ENCODE data around the gene SLAMF7. TPM values are rescaled to one million over a fixed set of nuclear protein-coding genes. Genes with fewer than 3 reads are reported as not detected.

SLAMF7 gene
- total RNA-seq, 1 experiment from 2014 or later: not detected

DNA sequence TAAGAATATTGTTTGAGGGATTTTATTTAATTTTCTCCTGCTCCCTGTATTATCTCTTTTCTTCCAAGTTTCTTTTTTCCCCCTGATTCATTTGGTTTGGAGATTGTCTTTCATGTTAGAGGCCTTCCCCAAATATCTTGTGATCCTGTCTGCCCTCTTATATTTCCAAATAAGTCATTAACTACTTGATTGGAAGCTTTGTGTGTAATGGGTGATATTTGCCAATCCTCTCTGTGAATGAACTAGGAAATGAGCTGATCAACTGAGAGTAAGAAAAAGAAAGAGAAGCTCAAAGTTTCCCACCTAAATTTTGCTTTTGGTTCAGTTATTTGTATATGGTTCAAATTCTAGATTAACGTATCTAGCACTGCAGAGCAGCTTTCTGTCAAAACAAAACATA lies 33.3 kb downstream of the SLAMF7 start:
- Mint-ChIP-seq H3K4me3 (ENCODE audit: unreplicated experiment) (no peak overlapping the region), H3K27ac (ENCODE audit: unreplicated experiment) (no peak overlapping the region), H3K4me1 (ENCODE audit: low read depth, unreplicated experiment) (no peaks in the 10 kb centered on the region), H3K36me3 (ENCODE audit: insufficient read depth, unreplicated experiment) (no peaks in the 10 kb centered on the region), H3K9me3 (ENCODE audit: unreplicated experiment) (no peaks in the 10 kb centered on the region), H3K27me3 (ENCODE audit: insufficient read depth, unreplicated experiment) (no peaks in the 10 kb centered on the region)
- no peaks in the 10 kb centered on the region for H3K36me3 ChIP-seq (ENCODE audit: control insufficient read depth, insufficient read depth, low read length)
- CTCF ChIA-PET: no interaction called here
- intact Hi-C loops (cut with micrococcal nuclease; ENCODE audit: unreplicated experiment): no loop called here
- DNase-seq: no peak
- no peaks in the 10 kb centered on the region for H3K27me3 ChIP-seq (replicated peaks; ENCODE audit: control insufficient read depth, insufficient read depth, low read length)
- H3K9me3 ChIP-seq: no peaks in the 10 kb centered on the region
- TF ChIP-seq, protein P1, sequence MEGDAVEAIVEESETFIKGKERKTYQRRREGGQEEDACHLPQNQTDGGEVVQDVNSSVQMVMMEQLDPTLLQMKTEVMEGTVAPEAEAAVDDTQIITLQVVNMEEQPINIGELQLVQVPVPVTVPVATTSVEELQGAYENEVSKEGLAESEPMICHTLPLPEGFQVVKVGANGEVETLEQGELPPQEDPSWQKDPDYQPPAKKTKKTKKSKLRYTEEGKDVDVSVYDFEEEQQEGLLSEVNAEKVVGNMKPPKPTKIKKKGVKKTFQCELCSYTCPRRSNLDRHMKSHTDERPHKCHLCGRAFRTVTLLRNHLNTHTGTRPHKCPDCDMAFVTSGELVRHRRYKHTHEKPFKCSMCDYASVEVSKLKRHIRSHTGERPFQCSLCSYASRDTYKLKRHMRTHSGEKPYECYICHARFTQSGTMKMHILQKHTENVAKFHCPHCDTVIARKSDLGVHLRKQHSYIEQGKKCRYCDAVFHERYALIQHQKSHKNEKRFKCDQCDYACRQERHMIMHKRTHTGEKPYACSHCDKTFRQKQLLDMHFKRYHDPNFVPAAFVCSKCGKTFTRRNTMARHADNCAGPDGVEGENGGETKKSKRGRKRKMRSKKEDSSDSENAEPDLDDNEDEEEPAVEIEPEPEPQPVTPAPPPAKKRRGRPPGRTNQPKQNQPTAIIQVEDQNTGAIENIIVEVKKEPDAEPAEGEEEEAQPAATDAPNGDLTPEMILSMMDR (IDR thresholded peaks at IDR 0.05; ENCODE audit: insufficient read depth in 1 of 2, low read depth in 1 of 2, low read length in 1 of 2, severe bottlenecking in 1 of 2, unreplicated experiment in 1 of 2): no peak
- H3K4me3 ChIP-seq (ENCODE audit: low read depth, low read length): no peak overlapping the region
- BruUV-seq (replicated peaks): no TSS peak
- no peaks in the 10 kb centered on the region for H3K4me1 ChIP-seq
- POLR2A ChIA-PET: no interaction called here

DNA sequence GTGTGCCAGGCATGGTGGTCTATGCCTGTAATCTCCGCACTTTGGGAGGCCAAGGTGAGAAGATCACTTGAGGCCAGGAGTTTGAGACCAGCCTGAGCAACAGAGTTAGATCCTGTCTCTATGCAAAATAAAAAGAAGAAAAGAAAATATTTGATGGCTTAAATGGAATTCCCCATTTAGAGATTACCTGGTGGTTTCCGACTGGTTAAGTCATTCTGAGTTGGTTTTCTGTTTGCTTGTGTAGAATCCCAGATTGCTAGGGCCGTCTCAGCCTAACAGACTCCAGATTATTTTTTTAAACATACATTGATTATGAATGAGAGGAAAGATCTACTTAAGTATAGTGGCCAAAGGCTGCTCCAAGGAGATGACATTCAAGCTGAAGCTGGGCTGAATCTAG lies 34.0 kb downstream of the SLAMF7 start:
- H3K9me3 Mint-ChIP-seq (ENCODE audit: unreplicated experiment): no peaks in the 10 kb centered on the region
- DNase-seq: no peak
- POLR2A ChIA-PET: no interaction called here

DNA sequence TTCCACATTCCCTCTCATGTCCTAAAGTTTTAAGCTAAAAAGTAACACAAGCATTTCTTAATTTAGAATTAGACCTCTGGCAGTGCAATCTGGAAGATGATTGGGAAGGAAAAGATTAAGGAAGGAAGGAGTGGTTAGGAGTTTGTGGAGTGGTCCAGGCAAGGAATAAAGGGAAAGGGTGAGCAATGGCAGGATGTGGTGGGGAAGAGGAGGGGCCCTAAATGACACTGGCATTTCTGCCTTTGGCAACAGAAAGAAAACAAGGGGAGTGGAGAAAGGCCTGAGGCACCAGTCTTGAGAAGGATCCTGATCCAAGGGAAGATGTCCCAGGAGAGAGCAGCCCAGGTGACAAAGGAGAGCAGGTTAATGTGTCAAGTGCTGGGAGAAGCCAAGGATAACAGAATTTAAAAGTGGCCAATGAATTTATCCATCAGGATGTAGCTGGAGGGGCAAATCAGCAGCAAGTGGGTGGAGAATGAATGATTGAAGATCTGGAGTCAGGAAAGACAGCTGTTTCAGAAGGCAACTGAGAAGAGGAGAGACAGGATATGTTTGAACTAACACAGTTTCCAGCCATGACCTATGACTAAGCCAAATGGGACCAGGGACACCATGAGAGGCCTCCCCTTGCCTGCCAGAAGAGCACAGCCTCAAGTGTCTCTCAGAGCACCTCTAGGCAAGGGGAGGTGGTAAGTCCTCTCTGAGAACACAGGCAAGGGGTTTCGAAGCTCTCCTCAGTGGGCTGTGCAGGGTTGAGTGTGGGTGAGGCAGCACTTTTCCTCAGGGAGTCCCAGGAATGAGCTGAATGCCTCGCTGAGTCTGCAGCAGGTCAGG lies 36.1 kb downstream of the SLAMF7 start:
- BruUV-seq (replicated peaks): no TSS peak
- ChIA-PET CTCF (interaction anchor here (0.7 to 1.3 kb wide), 3 partner anchors 21 to 179 kb away, joined by 3 read pairs; partner anchors contain the start of genes ITLN2 and LY9), POLR2A (interaction anchor here (0.6 kb wide), 1 partner anchor 185 kb away, joined by 7 read pairs; no protein-coding TSS in a partner anchor)
- H3K27me3 ChIP-seq (replicated peaks; ENCODE audit: control insufficient read depth, insufficient read depth, low read length): no peaks in the 10 kb centered on the region
- Mint-ChIP-seq H3K9me3 (ENCODE audit: unreplicated experiment) (no peaks in the 10 kb centered on the region), H3K4me3 (ENCODE audit: unreplicated experiment) (no peak overlapping the region), H3K27me3 (ENCODE audit: insufficient read depth, unreplicated experiment) (no peaks in the 10 kb centered on the region), H3K36me3 (ENCODE audit: insufficient read depth, unreplicated experiment) (no peaks in the 10 kb centered on the region), H3K27ac (ENCODE audit: unreplicated experiment) (no peak overlapping the region), H3K4me1 (ENCODE audit: low read depth, unreplicated experiment) (no peaks in the 10 kb centered on the region)
- no peaks in the 10 kb centered on the region for H3K9me3 ChIP-seq
- no peak overlapping the region for H3K4me3 ChIP-seq (ENCODE audit: low read depth, low read length)
- H3K4me1 ChIP-seq: no peaks in the 10 kb centered on the region
- TF ChIP-seq, protein P1 (IDR thresholded peaks at IDR 0.05; ENCODE audit: insufficient read depth in 1 of 2, low read depth in 1 of 2, low read length in 1 of 2, severe bottlenecking in 1 of 2, unreplicated experiment in 1 of 2): no peak
- no peaks in the 10 kb centered on the region for H3K36me3 ChIP-seq (ENCODE audit: control insufficient read depth, insufficient read depth, low read length)
- intact Hi-C loops (cut with micrococcal nuclease; ENCODE audit: unreplicated experiment): no loop called here
- no peak for DNase-seq

More for the DNA sequence above, 34.0 kb downstream of the SLAMF7 start:
- no peaks in the 10 kb centered on the region for H3K27me3 Mint-ChIP-seq (ENCODE audit: insufficient read depth, unreplicated experiment)
- no peaks in the 10 kb centered on the region for H3K9me3 ChIP-seq
- H3K27me3 ChIP-seq (replicated peaks; ENCODE audit: control insufficient read depth, insufficient read depth, low read length): no peaks in the 10 kb centered on the region
- H3K36me3 Mint-ChIP-seq (ENCODE audit: insufficient read depth, unreplicated experiment): no peaks in the 10 kb centered on the region
- CTCF ChIA-PET: no interaction called here
- intact Hi-C loops (cut with micrococcal nuclease; ENCODE audit: unreplicated experiment): no loop called here
- no peak overlapping the region for H3K4me3 Mint-ChIP-seq (ENCODE audit: unreplicated experiment)
- H3K27ac Mint-ChIP-seq (ENCODE audit: unreplicated experiment): no peak overlapping the region
- no peaks in the 10 kb centered on the region for H3K36me3 ChIP-seq (ENCODE audit: control insufficient read depth, insufficient read depth, low read length)
- H3K4me3 ChIP-seq (ENCODE audit: low read depth, low read length): no peak overlapping the region
- no TSS peak for BruUV-seq (replicated peaks)
- TF ChIP-seq, protein P1 (IDR thresholded peaks at IDR 0.05; ENCODE audit: insufficient read depth in 1 of 2, low read depth in 1 of 2, low read length in 1 of 2, severe bottlenecking in 1 of 2, unreplicated experiment in 1 of 2): no peak
- H3K4me1 ChIP-seq: no peaks in the 10 kb centered on the region
- no peaks in the 10 kb centered on the region for H3K4me1 Mint-ChIP-seq (ENCODE audit: low read depth, unreplicated experiment)

Data from Caco-2 (cell line).